ENCODE results near the gene FOXN1.

DNA sequence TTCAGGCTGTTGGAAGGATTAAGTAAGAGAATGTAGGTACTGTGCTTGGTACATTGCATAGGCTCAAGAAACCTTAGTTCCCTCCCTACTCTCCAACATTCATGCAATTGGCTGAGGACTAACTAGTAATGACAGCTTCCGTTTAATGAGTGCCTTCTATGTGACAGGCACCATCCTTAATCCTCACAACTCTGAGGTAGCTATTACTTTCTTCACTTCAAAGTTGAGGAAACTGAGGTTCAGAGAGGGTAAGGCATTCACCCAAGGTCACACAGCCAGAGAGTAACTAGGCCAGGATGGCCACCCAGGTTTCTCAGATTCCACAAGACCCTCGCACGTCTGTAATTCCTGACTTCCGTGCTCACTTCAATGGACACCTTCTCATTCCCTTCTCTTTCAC lies 24.1 kb downstream of the FOXN1 start:
- TF ChIP-seq POLR2AphosphoS5 (IDR thresholded peaks at IDR 0.05; ENCODE audit: borderline replicate concordance, low read depth, low read length) (no peak), EZH2 (IDR thresholded peaks at IDR 0.05) (no peak), FOXP2 (optimal IDR thresholded peaks at IDR 0.05; ENCODE audit: control extremely low read depth, extremely low read length, insufficient read depth) (no peak)

Measured in SK-N-MC (cell line).